ENCODE data around the gene VPS54.
A peak's percentile ranks its signal among the peaks of the same experiment; 100 is the strongest.

VPS54 gene, protein sequence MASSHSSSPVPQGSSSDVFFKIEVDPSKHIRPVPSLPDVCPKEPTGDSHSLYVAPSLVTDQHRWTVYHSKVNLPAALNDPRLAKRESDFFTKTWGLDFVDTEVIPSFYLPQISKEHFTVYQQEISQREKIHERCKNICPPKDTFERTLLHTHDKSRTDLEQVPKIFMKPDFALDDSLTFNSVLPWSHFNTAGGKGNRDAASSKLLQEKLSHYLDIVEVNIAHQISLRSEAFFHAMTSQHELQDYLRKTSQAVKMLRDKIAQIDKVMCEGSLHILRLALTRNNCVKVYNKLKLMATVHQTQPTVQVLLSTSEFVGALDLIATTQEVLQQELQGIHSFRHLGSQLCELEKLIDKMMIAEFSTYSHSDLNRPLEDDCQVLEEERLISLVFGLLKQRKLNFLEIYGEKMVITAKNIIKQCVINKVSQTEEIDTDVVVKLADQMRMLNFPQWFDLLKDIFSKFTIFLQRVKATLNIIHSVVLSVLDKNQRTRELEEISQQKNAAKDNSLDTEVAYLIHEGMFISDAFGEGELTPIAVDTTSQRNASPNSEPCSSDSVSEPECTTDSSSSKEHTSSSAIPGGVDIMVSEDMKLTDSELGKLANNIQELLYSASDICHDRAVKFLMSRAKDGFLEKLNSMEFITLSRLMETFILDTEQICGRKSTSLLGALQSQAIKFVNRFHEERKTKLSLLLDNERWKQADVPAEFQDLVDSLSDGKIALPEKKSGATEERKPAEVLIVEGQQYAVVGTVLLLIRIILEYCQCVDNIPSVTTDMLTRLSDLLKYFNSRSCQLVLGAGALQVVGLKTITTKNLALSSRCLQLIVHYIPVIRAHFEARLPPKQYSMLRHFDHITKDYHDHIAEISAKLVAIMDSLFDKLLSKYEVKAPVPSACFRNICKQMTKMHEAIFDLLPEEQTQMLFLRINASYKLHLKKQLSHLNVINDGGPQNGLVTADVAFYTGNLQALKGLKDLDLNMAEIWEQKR

DNA sequence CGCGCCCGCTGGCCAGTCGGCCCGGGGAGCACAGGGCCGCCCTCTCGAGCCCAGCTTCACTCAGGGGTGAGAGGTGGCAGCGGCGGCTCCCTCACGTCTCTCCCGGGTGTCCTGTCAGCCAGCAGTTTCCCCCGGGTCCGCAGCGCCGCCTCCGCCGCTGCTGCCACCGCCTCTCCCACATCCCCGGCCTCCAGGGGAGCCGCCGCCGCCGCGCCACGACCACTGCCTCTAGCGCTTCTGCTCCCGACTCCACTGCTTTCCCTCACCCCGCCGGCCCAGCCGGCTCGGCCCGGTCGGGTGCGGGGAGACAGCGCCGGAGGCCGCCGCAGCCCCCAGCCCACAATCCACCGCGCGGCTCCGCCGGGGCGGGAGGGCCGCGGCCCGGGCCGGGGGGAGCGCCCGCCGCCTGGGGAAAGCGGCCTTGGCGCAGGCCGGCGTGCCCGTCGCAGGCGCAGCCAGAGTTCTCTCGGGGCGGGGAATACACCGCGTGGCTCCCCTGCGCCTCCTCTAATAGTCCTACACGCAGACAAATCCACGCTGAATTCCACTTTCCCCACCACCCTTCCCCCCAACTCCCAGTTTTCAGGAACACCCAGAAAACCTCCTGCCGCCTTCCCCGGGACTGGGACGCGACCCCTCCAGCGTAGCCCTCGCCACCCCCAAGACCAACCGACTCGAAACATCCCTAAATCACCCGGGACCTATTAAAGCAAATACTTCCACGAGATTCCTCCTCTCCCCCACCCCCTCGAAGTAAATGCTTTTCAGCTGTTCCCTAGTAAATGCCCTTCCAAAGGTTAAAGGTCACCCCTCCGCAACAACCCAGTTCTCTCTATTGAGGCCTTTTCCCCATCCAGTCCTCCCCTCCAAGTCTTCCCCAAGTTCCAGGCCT, at the start of gene VPS54:
Gene VPS54 (minus strand): TSS at position 346 of the 892 bp plus-strand sequence. CDS start 35,429 bp downstream, outside the sequence.
- TF ChIP-seq GATA2 (IDR thresholded peaks at IDR 0.05; ENCODE audit: low read depth, low read length) = no peak
- no peak for TF ChIP-seq GATA3 (IDR thresholded peaks at IDR 0.05; ENCODE audit: low read depth, low read length)

DNA sequence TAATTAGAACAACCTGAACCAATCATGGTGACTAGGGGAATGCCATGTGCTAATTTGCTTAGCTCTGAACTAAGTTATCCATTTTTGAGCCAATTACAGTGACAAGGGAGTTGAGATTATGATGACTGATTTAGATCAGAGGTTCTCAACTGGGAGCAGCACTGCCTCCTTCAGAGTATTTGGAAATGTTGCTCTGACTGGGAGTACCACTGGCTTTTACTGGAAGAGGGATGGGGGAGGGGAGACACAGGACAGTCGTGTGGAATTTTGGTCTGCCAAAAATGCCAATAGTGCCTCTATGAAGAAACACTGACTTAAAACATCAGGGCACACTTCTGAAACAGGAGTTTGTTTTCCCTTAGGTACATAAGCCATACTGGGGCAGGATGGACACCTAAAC, 48.1 kb upstream of the VPS54 start:
- no peak for TF ChIP-seq GATA2 (IDR thresholded peaks at IDR 0.05; ENCODE audit: low read depth, low read length)
- TF ChIP-seq GATA3 (IDR thresholded peaks at IDR 0.05; ENCODE audit: low read depth, low read length) = no peak

DNA sequence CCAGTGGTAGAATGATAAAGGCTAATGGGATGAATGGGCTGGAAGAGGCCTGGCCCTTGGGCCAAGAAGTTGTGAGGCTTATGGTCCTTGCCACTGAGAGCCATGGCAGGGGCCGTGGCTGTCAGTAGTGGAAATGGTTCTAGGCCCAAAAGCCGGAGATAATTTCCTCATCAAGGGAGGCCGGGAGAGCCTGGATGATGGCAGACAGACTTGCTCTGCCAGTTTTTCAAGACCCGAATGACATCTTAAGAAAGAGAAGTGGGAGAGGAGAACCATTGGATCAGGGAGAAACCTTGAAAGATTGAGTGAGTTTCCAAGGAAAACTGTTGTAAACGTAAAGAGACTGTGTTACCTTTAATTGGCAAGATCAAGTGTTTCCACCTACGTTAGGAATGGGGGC, 46.3 kb upstream of the VPS54 start:
- TF ChIP-seq GATA2 (IDR thresholded peaks at IDR 0.05; ENCODE audit: low read depth, low read length) (no peak), GATA3 (IDR thresholded peaks at IDR 0.05; ENCODE audit: low read depth, low read length) (no peak)

DNA sequence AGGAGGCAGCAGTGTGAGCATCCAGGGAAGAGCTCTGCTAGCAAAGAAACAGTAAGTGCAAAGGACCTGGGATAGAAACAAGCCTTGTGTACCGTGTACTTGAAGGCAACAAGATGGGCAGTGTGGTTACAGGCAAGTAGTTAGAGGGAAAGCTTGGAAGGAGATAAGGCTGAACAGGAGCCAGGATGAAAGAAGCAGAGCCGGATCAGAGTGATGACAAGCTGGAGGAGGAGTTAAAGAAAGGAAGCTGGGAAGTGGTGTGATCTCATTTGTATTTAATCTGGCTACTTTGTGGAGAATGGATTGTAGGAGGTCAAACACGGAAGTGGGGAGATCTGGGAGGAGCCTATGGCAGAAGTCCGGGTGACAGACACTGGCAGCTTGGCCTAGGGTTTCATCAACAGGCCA, 44.7 kb upstream of the VPS54 start:
- TF ChIP-seq GATA3 (IDR thresholded peaks at IDR 0.05; ENCODE audit: low read depth, low read length) (no peak), GATA2 (IDR thresholded peaks at IDR 0.05; ENCODE audit: low read depth, low read length) (no peak)

DNA sequence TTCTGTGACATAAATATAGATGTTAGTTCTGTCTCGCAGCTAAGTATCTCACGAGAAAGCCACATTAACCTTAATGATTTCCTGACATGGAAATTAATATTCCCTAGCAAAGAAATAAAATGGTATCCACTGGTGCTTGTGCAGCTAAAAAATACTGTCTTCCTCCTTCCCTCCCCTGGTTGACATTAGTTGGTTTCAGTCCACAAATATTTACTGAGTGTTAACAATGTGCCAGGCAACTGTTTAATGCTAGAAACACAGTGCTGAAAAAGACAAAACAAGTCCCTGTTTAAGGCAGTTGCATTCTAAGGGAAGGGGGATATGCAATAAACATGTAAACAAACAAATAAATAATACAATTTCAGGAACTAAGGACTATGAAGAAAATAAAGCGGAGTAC, 44.2 kb upstream of the VPS54 start:
- TF ChIP-seq GATA2 (IDR thresholded peaks at IDR 0.05; ENCODE audit: low read depth, low read length) (no peak), GATA3 (IDR thresholded peaks at IDR 0.05; ENCODE audit: low read depth, low read length) (no peak)

DNA sequence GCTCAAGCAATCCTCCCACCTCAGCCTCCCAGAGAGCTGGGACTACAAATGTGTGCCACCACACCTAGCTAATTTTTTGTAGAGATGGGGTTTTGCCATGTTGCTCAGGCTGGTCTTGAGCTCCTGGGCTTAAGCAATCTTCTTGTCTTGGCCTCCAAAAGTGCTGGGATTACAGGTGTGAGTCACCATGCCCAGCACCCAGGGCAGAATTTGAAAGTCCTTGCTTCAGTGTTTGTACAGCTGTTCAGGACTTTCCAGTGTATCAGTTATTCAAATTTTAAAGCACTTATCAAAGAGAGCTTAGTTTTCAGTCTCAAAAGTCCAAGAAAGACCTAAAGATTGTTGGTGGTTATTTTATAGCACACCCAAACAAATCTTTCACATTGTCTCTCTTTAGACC, 43.6 kb upstream of the VPS54 start:
- TF ChIP-seq GATA2 (IDR thresholded peaks at IDR 0.05; ENCODE audit: low read depth, low read length) (no peak), GATA3 (IDR thresholded peaks at IDR 0.05; ENCODE audit: low read depth, low read length) (no peak)

DNA sequence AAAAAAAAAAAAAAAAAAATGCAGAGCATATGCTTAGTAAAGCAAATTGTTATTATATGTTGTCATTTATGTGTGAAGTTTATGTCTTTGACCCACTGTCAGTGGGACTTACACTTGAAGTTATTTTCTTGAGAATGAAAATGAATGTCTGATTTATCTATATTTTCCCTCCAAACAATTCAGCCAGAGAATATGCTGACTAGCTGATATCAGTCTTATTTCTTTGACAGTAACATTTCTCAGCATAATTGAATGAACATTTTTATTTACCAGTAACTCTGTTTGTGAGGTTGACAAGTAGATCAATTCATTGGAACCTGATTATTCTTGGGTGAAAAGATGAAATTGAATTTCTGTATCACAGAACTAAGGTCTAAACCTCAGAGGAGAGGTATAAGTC, 40.0 kb upstream of the VPS54 start:
- no peak for TF ChIP-seq GATA3 (IDR thresholded peaks at IDR 0.05; ENCODE audit: low read depth, low read length)
- TF ChIP-seq GATA2 (IDR thresholded peaks at IDR 0.05; ENCODE audit: low read depth, low read length) = no peak

DNA sequence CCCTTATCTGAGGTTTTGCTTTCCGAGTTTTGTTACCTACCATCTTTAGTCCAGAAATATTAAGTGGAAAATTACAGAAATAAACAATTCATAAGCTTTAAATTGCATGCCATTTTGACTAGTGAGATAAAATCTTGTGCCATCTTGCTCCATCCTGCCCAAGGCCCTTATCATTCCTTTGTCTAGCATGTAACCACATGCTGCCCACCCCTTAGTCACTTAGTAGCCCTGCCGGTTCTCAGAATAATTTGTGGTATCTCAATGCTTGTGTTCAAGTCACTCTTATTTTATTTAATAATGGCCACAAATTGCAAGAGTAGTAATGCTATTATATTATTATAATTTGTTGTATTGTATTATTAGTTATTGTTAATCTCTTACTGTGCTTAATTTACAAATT, 36.8 kb upstream of the VPS54 start:
- no peak for TF ChIP-seq GATA2 (IDR thresholded peaks at IDR 0.05; ENCODE audit: low read depth, low read length)
- TF ChIP-seq GATA3 (IDR thresholded peaks at IDR 0.05; ENCODE audit: low read depth, low read length) = peak; percentile 48; the same call in 1 of the 2 replicates

DNA sequence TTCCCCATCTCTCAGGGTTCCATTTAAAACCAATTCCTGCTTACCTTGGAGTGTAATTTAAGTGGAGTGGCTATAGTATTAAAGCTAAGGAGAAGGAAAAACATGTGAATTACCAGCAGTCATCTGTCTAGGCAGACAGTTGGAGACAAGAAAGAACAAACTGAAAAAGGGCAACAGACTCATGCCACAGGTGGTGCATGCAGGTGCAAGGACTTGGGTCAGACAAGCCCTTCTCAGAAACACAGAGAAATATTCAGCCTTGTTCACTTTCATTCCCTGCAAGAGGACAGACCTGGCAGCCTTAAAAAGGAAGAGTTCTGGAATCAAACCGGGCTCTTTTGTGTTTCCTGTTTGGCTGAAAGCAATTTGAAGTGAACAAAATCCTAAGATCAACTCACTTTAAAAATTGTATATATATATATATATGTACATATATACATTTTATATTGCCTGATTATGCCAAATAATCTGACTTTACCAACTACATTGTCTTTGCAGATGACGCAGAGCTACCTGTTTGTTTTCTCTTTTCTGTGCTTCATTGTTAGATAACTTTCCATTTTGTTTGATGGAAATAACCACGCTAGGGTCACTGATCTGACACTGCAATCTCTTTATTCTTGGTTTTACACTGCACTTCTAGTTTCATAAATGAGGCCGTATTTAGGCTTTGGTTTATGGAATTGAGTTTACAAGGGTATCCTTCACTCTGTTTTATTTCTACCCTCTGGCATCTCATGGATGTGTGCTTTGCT, 35.1 kb upstream of the VPS54 start:
- TF ChIP-seq GATA3 (IDR thresholded peaks at IDR 0.05; ENCODE audit: low read depth, low read length) (no peak), GATA2 (IDR thresholded peaks at IDR 0.05; ENCODE audit: low read depth, low read length) (no peak)

DNA sequence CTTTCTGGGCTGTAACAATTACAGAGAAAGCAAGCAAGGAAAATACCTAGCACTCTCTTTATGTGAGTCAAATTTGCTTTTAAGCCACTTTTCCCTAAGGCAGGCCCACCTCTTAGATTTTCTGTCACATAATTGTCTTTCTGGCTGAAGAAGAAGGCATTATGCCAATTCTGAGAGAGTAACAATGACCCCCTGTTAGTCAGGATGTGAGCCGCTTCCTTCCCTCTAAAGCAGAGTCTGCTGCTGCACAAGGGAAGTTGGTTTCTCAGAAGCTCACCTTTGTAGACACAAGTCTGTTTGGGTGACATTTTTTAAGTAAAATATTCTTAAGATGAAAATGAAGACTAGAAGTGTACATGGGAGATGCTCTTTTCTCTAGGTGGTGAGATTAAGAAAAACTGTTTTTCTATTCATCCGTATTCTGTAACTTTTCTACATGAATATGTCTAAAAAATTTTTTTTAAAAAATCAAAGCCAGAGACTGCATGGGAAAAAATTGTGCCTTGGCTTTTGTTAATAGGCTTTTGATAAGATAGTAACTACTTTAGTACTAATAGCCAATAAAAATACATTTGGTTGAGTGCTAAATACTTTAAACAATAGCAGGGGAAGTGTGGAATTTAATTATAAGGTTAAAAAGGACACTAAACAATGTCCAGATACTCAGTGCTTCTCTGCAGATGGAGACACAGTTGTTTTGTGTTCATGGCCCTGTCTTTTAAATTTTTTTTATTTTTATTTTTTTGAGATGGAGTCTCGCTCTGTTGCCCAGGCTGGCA, 33.4 kb upstream of the VPS54 start:
- no peak for TF ChIP-seq GATA2 (IDR thresholded peaks at IDR 0.05; ENCODE audit: low read depth, low read length)
- TF ChIP-seq GATA3 (IDR thresholded peaks at IDR 0.05; ENCODE audit: low read depth, low read length) = no peak

DNA sequence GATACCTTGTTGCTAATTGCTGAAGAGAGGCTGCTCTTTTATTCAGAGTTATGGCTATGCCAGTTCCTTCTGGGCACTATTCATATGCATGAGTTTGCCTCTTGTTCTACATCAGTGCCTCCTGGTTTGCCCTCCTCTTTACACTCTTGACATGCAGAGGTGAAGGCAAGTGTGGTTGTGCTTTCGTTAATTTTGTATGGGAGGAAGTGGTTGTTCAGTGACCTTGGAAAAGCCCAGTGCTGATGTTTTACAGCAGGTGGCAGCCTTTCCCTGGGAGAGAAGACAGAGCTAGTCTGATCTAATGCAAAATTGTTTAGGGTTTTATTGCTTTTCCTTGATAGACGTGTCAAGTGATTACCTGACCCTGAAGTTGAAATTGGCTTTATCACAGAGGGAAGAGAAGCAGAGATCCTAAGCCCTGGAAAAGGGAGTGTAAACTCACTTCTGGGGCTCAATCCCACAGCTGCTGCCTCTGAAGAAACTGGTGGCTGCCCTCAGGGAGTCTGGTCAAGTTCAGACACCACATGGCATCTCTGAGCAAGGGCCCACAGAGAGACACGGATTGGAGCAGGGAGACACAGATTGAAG, 30.5 kb upstream of the VPS54 start:
- no peak for TF ChIP-seq GATA3 (IDR thresholded peaks at IDR 0.05; ENCODE audit: low read depth, low read length)
- TF ChIP-seq GATA2 (IDR thresholded peaks at IDR 0.05; ENCODE audit: low read depth, low read length) = no peak

DNA sequence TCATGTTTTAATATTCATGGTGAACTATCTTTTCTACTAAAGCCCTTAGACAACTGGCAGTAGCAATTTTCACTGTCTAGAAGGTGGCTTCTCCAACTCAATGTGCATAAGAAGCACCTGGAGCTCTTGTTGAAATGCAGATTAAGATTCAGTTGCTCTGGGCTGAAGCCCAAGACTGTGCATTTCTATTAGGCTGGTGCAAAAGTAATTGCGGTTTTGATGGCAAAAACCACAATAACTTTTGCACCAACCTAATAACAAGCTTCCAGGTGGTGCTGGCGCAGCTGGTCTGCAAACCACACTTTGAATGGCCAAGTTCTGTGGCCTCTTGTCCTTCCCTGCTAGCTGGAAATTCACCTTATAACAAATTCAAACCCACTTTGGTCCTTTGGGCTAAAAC, 26.7 kb upstream of the VPS54 start:
- TF ChIP-seq GATA2 (IDR thresholded peaks at IDR 0.05; ENCODE audit: low read depth, low read length) (no peak), GATA3 (IDR thresholded peaks at IDR 0.05; ENCODE audit: low read depth, low read length) (no peak)
